RCC 7860 (cell line): Measurements from ENCODE around the gene HDLBP.

Experiments
- DNase-seq: peaks from one replicate; pipeline ENCODE4 v3.0.0-alpha.2; 2015; ENCODE audit warnings: low spot score
- FAIRE-seq: peaks from 2 replicates; lab custom pipeline; 2012; peaks lifted over from hg19 to GRCh38; lab: Jason Lieb, UNC

The HDLBP gene

GRCh38 chr2:241177526-241178334 lies 137.7 kb downstream of the HDLBP start:
- no peak for FAIRE-seq

More at GRCh38 chr2:241177526-241178334, 137.7 kb downstream of the HDLBP start:
- DNase-seq: no peak
